KMS-11 (cell line): ENCODE results near the gene LSMEM2.

ENCODE experiments used
- H2AFZ ChIP-seq: fragments of 200-600 bp; sonication (generic); 2 replicates; pipeline ENCODE4 v1.6.1; 2016; ENCODE audit warnings: antibody characterized with exemption, mixed run types, low read depth
- H3K27ac ChIP-seq: fragments of 200-600 bp; sonication (generic); 2 replicates; pipeline ENCODE4 v1.6.1; 2016; ENCODE audit warnings: mild to moderate bottlenecking, mixed run types
- H3K27me3 ChIP-seq: fragments of 200-600 bp; sonication (generic); 2 replicates; pipeline ENCODE4 v1.6.1; 2017; ENCODE audit warnings: mild to moderate bottlenecking, low read depth, mixed run types, moderate library complexity; ENCODE audit not compliant: insufficient read depth
- H3K36me3 ChIP-seq: fragments of 200-600 bp; sonication (generic); 2 replicates; pipeline ENCODE4 v1.6.1; 2017; ENCODE audit warnings: mild to moderate bottlenecking, mixed run types; ENCODE audit not compliant: insufficient read depth
- H3K4me1 ChIP-seq: fragments of 200-600 bp; sonication (generic); 2 replicates; pipeline ENCODE4 v1.6.1; 2016; ENCODE audit warnings: mild to moderate bottlenecking, low read depth, mixed run types; ENCODE audit not compliant: poor library complexity, severe bottlenecking
- H3K4me2 ChIP-seq: fragments of 200-600 bp; sonication (generic); 2 replicates; pipeline ENCODE4 v1.7.0; 2016; ENCODE audit warnings: mild to moderate bottlenecking, mixed run types
- H3K4me3 ChIP-seq: fragments of 200-600 bp; sonication (generic); IDR thresholded peaks from 2 replicates; pipeline ENCODE4 v1.6.1; 2017; ENCODE audit warnings: low read depth, low read length, mixed read lengths; ENCODE audit not compliant: insufficient read depth
- H3K79me2 ChIP-seq: fragments of 200-600 bp; sonication (generic); 2 replicates; pipeline ENCODE4 v1.6.1; 2016; ENCODE audit warnings: low read depth, mixed run types; ENCODE audit not compliant: insufficient read depth
- H3K9ac ChIP-seq: fragments of 200-600 bp; sonication (generic); 2 replicates; pipeline ENCODE4 v1.6.1; 2016; ENCODE audit warnings: mild to moderate bottlenecking, mixed run types
- H4K20me1 ChIP-seq: fragments of 200-600 bp; sonication (generic); 2 replicates; pipeline ENCODE4 v1.6.1; 2016; ENCODE audit warnings: mild to moderate bottlenecking, mixed run types; ENCODE audit not compliant: insufficient read depth
- TF ChIP-seq, protein P1 (sequence below): fragments of 200-600 bp; sonication (generic); conservative IDR thresholded peaks from 2 replicates; pipeline ENCODE4 v1.6.1; 2017; ENCODE audit warnings: low read depth, mild to moderate bottlenecking, antibody characterized with exemption, low read length, moderate library complexity, mixed read lengths

The LSMEM2 gene

DNA sequence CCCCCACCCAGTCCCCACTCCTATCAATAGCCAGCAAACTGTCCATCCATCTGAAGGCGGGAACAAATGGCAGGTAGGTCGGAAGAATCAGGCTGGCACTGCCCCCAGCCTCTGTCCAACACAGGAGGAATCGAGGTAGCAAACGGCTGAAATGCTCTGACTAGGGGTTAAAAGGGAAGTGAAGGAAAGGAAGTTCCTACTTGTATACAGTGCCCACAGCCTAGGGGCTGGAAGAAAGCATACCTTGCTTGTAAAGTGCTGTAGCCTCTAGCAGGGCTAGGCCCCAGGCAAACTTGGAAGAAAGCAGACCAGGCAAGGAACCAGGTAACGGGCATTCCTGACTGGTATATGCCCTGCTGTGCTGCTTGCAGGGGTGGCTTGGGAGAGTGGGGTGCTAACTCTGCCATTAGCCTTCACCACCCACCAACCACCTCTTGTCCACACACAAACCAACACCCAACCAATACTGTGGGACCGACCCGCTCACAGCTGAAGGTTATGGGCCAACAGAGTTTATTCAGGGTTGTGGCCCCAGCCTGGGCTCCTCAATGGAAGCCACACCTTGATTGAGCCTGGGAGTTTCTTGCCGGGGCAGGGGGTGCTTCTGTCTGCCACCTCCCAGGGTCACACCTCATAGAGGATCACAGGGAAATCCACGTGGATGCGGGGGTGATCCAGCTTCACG, 46.8 kb downstream of the LSMEM2 start:
- no peaks in the 10 kb centered on the region for H4K20me1 ChIP-seq
- peaks cover 8% of the 10 kb centered on the region; the same call in 1 of the 2 replicates for H3K79me2 ChIP-seq
- TF ChIP-seq, protein P1, sequence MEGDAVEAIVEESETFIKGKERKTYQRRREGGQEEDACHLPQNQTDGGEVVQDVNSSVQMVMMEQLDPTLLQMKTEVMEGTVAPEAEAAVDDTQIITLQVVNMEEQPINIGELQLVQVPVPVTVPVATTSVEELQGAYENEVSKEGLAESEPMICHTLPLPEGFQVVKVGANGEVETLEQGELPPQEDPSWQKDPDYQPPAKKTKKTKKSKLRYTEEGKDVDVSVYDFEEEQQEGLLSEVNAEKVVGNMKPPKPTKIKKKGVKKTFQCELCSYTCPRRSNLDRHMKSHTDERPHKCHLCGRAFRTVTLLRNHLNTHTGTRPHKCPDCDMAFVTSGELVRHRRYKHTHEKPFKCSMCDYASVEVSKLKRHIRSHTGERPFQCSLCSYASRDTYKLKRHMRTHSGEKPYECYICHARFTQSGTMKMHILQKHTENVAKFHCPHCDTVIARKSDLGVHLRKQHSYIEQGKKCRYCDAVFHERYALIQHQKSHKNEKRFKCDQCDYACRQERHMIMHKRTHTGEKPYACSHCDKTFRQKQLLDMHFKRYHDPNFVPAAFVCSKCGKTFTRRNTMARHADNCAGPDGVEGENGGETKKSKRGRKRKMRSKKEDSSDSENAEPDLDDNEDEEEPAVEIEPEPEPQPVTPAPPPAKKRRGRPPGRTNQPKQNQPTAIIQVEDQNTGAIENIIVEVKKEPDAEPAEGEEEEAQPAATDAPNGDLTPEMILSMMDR, result no peak
- no peaks in the 10 kb centered on the region for H3K36me3 ChIP-seq
- H2AFZ ChIP-seq, result no peak overlapping the region
- peaks cover 4% of the 10 kb centered on the region for H3K4me1 ChIP-seq
- H3K9ac ChIP-seq, result no peak overlapping the region
- H3K4me2 ChIP-seq, result no peak overlapping the region
- no peak overlapping the region for H3K4me3 ChIP-seq
- H3K27me3 ChIP-seq, result no peaks in the 10 kb centered on the region
- H3K27ac ChIP-seq, result no peak overlapping the region

DNA sequence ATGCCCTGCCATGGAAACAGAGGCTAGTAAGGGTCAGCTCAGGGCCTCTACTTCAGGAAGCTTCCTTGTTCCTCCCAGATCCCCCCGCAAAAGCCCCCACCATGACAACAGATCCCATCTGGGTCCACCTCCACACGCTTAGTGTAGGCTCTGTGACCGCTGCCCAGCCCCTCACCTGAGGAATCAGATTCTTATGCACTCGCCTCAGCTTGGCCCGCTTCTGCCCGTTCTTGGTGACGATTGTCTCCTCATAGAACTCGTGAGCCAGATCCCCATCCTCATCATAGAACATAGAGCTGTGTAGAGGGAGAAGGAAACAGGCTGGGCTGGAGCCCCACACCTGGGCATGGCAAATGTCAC, 47.3 kb downstream of the LSMEM2 start:
- TF ChIP-seq, protein P1, result no peak
- no peaks in the 10 kb centered on the region for H3K27me3 ChIP-seq
- H4K20me1 ChIP-seq, result no peaks in the 10 kb centered on the region
- H3K4me3 ChIP-seq, result no peak overlapping the region
- H3K4me1 ChIP-seq, result peaks cover 4% of the 10 kb centered on the region
- no peak overlapping the region for H2AFZ ChIP-seq
- no peak overlapping the region for H3K27ac ChIP-seq
- no peak overlapping the region for H3K4me2 ChIP-seq
- no peaks in the 10 kb centered on the region for H3K36me3 ChIP-seq
- no peak overlapping the region for H3K9ac ChIP-seq
- peaks cover 8% of the 10 kb centered on the region; the same call in 1 of the 2 replicates for H3K79me2 ChIP-seq

DNA sequence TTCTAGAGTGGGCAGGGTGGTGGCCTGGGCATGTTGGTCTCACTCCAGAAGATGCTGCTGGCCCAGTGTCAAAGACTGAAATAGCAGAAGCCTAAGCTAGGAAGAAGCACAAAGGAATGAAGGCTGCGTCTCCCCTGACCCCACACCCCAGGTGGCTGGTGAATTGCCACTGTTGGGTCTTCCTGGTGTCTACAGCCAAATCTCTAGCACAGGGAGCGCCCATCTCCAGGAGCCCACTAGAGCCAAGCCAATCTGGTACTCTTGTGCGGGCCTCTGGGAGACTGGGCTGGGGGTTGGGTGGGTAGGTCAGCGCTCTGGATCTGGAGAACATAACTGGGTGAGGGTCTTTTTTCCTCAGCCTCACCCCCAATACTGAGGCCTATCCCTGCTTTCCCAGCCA, 48.2 kb downstream of the LSMEM2 start:
- H3K4me3 ChIP-seq, result no peak overlapping the region
- no peaks in the 10 kb centered on the region for H3K27me3 ChIP-seq
- peaks cover 8% of the 10 kb centered on the region; the same call in 1 of the 2 replicates for H3K79me2 ChIP-seq
- TF ChIP-seq, protein P1, result no peak
- H3K27ac ChIP-seq, result no peak overlapping the region
- no peak overlapping the region for H2AFZ ChIP-seq
- H3K4me2 ChIP-seq, result peak overlapping the region; percentile 48
- peaks cover under 1% of the 10 kb centered on the region for H3K4me1 ChIP-seq
- H3K9ac ChIP-seq, result peak overlapping the region; percentile 77; the same call in 1 of the 2 replicates
- H3K36me3 ChIP-seq, result no peaks in the 10 kb centered on the region
- no peaks in the 10 kb centered on the region for H4K20me1 ChIP-seq

DNA sequence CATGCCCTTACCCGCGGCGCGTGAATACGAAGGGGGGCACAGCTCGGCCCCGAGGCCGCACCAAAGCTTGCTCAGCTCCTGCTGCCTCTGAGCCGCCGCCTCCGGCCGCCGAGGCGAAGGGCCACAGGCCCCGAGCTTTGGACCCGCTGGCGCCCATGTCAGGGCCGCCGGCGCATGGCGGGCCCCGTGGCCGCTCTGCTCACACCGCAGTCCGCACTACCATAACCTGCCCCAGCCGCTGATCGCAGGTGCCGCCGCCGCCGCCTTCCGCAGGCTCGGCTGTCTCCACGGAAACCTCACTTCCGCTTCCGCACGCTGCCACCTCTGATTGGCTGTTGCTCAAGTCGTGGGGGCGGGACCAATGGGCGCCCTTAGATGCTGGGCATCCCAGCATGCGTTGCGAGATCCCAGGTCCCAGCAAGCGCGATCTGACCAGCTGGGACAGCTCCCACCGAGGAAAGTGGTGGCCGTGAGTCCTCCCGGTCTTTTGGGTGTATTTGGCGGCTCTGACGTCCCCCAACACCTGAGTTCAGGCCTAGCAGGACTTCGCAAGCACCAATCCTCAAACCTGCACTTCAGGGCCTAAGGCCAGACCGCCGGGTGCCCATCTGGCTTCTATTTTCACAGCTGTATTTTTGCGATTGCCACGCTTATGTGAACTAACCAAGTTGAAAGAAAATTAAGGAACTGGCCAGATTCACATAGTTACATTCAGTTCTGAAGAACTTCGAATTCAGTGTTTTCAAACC, 49.2 kb downstream of the LSMEM2 start, which contains the start of gene TUSC2:
Gene TUSC2 (minus strand): TSS at position 281 of the 749 bp plus-strand sequence. CDS start 124 bp downstream, at position 157.
- no peaks in the 10 kb centered on the region for H3K27me3 ChIP-seq
- H3K27ac ChIP-seq, result peak within 1 kb of the TSS; percentile 43; the same call in 1 of the 2 replicates
- H3K36me3 ChIP-seq, result no peaks in the 10 kb centered on the region
- peak within 1 kb of the TSS; percentile 92 for H3K4me3 ChIP-seq
- TF ChIP-seq, protein P1, result no peak
- H3K79me2 ChIP-seq, result peaks cover 8% of the 10 kb centered on the region; the same call in 1 of the 2 replicates
- H4K20me1 ChIP-seq, result no peaks in the 10 kb centered on the region
- no peaks in the 10 kb centered on the region for H3K4me1 ChIP-seq
- peak within 1 kb of the TSS; percentile 48 for H3K4me2 ChIP-seq
- H3K9ac ChIP-seq, result peak within 1 kb of the TSS; percentile 77; the same call in 1 of the 2 replicates
- 0 out of 2 replicates have a peak within 1 kb of the TSS, but pooled peaks have one; percentile 8 for H2AFZ ChIP-seq
